Panc1 (cell line): ENCODE results near the gene FMOD.

Experiments used
- REST ChIP-seq, 2 experiments: IDR thresholded peaks; 2 replicates each; pipeline ENCODE4 v1.6.1; 2011 to 2012; ENCODE audit warnings: low read depth in 2 of 2, control low read depth in 1 of 2, low read length in 1 of 2, mild to moderate bottlenecking in 1 of 2, moderate library complexity in 1 of 2; ENCODE audit not compliant: insufficient read depth in 1 of 2
- SIN3A ChIP-seq: IDR thresholded peaks from 2 replicates; pipeline ENCODE4 v1.6.1; 2012; ENCODE audit warnings: low read depth, mild to moderate bottlenecking, low read length, moderate library complexity, borderline replicate concordance; ENCODE audit not compliant: insufficient read depth
- TF ChIP-seq, protein P1 (sequence below): fragments of 450-650 bp; IDR thresholded peaks from 2 replicates; pipeline ENCODE4 v1.5.1; 2017; ENCODE audit warnings: mild to moderate bottlenecking

DNA sequence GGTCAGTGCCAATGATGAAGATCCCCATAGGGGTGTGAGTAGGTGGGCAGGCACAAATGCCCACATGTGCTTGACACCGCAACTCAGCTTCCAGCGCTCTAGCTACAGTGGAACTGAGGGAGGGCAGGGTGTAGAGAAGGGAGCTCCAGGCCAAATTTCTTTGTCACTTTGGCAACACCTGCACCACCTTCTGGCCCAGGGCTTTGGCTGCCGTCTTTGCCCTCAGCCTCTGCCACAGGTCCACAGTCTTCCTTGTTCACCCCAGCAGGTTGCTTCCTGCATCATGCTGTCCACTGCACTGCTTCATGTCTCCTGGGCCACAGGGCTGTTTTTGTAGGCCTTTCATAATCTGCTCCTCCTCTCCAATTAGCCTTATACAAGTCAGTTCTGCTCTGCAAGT lies 20.4 kb upstream of the FMOD start:
- TF ChIP-seq, protein P1, sequence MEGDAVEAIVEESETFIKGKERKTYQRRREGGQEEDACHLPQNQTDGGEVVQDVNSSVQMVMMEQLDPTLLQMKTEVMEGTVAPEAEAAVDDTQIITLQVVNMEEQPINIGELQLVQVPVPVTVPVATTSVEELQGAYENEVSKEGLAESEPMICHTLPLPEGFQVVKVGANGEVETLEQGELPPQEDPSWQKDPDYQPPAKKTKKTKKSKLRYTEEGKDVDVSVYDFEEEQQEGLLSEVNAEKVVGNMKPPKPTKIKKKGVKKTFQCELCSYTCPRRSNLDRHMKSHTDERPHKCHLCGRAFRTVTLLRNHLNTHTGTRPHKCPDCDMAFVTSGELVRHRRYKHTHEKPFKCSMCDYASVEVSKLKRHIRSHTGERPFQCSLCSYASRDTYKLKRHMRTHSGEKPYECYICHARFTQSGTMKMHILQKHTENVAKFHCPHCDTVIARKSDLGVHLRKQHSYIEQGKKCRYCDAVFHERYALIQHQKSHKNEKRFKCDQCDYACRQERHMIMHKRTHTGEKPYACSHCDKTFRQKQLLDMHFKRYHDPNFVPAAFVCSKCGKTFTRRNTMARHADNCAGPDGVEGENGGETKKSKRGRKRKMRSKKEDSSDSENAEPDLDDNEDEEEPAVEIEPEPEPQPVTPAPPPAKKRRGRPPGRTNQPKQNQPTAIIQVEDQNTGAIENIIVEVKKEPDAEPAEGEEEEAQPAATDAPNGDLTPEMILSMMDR = no peak
- no peak for TF ChIP-seq REST (IDR thresholded peaks at IDR 0.05; ENCODE audit: insufficient read depth in 1 of 2, low read depth in 2 of 2, low read length in 1 of 2)
- no peak for TF ChIP-seq SIN3A
